ENCODE results near the gene TSPEAR. TPM values are rescaled to one million over a fixed set of nuclear protein-coding genes. Genes with fewer than 3 reads are reported as not detected.
"Not testable (repeated sequence)": the region's sequence is repeated elsewhere in the genome, so short reads cannot be mapped to it uniquely, and the experiment has no call there.

The TSPEAR gene
- total RNA-seq, 1 donor: not detected

DNA sequence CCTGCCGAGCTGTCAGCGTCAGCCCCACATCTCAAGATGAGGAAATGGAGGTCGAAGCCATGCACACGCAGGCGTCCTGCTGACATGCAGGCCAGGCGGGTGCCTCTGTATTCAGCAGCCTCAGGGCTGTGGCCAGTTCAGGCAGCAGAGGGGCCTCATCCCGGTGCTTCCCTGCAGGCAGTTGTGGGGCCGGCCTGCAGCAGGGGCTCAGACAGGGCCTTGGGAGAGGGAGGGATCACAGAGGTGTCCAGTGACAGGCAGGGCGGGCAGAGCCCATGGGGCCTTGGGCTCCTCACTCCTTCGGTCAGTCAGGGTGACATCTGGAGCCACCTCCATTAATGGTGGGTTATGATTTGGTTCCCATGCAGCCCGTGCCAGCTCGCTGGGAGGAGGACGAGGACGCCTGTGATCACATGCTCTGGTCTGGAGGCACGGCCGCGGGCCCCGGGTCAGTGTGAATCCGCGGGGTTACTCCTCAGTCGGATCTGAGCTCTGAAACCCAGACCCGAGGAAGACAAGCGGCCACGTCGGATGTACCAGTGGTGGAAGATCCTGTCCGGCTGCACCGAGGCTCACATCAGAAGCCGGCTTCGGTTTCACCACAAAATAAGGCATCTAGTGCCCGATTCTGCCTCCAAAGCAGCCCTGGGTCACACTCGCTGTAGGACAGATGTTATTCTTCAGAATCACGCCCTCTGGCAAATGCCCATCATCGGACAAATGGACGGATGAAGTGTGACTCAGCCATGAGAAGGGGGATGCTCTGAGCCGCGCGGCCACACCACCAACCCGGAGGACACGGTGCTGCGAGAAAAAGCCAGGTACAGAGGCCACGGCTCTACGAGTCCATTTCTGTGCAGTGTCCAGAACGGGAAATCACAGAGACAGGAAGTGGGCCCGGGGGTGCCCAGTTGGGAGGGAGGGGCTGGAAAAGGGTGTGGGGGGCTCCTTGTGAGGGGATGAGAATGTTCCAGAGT, 204.8 kb downstream of the TSPEAR start:
- Histone ChIP-seq H3K27me3 (ENCODE audit: insufficient read depth, low read length) (peaks cover 3% of the 10 kb centered on the region), H3K9me3 (ENCODE audit: low read depth, low read length) (no peaks in the 10 kb centered on the region), H3K27ac (ENCODE audit: low read depth, low read length) (no peak overlapping the region), H3K79me2 (ENCODE audit: insufficient read depth, low read length) (no peaks in the 10 kb centered on the region), H4K20me1 (ENCODE audit: insufficient read depth, low read length) (no peaks in the 10 kb centered on the region), H3K4me2 (ENCODE audit: insufficient read depth, low read length) (no peak overlapping the region), H3K36me3 (ENCODE audit: insufficient read depth, low read length) (no peaks in the 10 kb centered on the region), H3K4me3 (ENCODE audit: insufficient read depth, low read length) (no peak overlapping the region), H2AFZ (ENCODE audit: low read length) (no peak overlapping the region), H3K4me1 (ENCODE audit: insufficient read depth, low read length) (no peaks in the 10 kb centered on the region)
- TF ChIP-seq, protein P1, sequence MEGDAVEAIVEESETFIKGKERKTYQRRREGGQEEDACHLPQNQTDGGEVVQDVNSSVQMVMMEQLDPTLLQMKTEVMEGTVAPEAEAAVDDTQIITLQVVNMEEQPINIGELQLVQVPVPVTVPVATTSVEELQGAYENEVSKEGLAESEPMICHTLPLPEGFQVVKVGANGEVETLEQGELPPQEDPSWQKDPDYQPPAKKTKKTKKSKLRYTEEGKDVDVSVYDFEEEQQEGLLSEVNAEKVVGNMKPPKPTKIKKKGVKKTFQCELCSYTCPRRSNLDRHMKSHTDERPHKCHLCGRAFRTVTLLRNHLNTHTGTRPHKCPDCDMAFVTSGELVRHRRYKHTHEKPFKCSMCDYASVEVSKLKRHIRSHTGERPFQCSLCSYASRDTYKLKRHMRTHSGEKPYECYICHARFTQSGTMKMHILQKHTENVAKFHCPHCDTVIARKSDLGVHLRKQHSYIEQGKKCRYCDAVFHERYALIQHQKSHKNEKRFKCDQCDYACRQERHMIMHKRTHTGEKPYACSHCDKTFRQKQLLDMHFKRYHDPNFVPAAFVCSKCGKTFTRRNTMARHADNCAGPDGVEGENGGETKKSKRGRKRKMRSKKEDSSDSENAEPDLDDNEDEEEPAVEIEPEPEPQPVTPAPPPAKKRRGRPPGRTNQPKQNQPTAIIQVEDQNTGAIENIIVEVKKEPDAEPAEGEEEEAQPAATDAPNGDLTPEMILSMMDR (IDR thresholded peaks at IDR 0.05; ENCODE audit: extremely low read depth, low read depth, low read length): no peak
- DNase-seq (ENCODE audit: insufficient read length, low spot score, missing footprints): no peak

DNA sequence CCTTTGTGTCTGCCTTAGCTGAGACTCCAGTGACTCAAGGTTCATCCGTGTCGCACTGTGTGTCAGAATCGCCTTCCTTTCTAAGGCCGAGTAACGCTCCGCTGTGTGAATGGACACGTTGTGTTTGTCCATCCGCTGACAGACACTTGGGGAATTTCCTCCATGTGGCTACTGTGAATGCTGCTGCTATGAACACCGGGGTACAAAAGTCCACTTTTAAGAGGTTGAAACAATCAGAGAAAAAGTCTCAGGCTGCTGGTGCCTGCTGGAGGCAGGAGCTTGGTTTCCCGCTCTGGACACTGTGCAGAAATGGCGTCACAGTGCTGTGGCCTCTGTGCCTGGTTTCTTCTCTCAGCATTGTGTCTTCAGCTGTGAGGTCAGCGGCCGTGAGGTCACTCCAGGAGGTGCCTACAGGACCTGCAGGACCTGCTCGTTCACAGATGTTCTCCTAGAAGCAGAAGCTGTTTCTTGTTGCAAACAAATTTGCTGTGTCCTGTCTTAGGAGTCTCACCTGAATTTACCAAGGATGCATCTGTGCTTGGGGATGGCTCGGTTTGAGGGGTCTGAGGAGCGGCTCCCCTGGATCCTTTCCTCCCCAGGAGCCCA, 205.6 kb downstream of the TSPEAR start:
- DNase-seq (ENCODE audit: insufficient read length, low spot score, missing footprints): no peak
- no peak overlapping the region for H3K4me3 ChIP-seq (ENCODE audit: insufficient read depth, low read length)
- H3K4me2 ChIP-seq (ENCODE audit: insufficient read depth, low read length): no peak overlapping the region
- peaks cover 3% of the 10 kb centered on the region for H3K27me3 ChIP-seq (ENCODE audit: insufficient read depth, low read length)
- H3K4me1 ChIP-seq (ENCODE audit: insufficient read depth, low read length): no peaks in the 10 kb centered on the region
- H2AFZ ChIP-seq (ENCODE audit: low read length): no peak overlapping the region
- H3K36me3 ChIP-seq (ENCODE audit: insufficient read depth, low read length): no peaks in the 10 kb centered on the region
- TF ChIP-seq, protein P1 (IDR thresholded peaks at IDR 0.05; ENCODE audit: extremely low read depth, low read depth, low read length): no peak
- no peaks in the 10 kb centered on the region for H4K20me1 ChIP-seq (ENCODE audit: insufficient read depth, low read length)
- H3K27ac ChIP-seq (ENCODE audit: low read depth, low read length): no peak overlapping the region
- H3K79me2 ChIP-seq (ENCODE audit: insufficient read depth, low read length): no peaks in the 10 kb centered on the region
- H3K9me3 ChIP-seq (ENCODE audit: low read depth, low read length): no peaks in the 10 kb centered on the region

DNA sequence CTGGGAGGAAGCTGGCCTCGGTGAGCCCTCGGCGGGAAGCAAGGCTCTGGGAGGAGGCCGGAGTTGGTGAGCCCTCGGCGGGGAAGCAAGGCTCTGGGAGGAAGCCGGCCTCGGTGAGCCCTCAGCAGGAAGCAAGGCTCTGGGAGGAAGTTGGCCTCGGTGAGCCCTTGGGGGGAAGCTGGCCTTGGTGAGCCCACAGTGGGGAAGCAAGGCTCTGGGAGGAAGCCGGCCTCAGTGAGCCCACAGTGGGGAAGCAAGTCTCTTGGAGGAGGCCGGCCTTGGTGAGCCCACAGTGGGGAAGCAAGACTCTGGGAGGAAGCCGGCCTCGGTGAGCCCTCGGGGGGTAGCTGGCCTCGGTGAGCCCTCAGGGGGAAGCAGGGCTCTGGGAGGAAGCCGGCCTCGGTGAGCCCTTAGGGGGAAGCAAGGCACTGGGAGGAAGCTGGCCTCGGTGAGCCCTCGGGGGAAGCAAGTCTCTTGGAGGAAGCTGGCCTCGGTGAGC, 207.4 kb downstream of the TSPEAR start:
- H3K4me2 ChIP-seq (ENCODE audit: insufficient read depth, low read length): no peak overlapping the region
- peaks cover 3% of the 10 kb centered on the region for H3K27me3 ChIP-seq (ENCODE audit: insufficient read depth, low read length)
- no peaks in the 10 kb centered on the region for H3K36me3 ChIP-seq (ENCODE audit: insufficient read depth, low read length)
- no peaks in the 10 kb centered on the region for H4K20me1 ChIP-seq (ENCODE audit: insufficient read depth, low read length)
- no peaks in the 10 kb centered on the region for H3K79me2 ChIP-seq (ENCODE audit: insufficient read depth, low read length)
- no peak for DNase-seq (ENCODE audit: insufficient read length, low spot score, missing footprints)
- H3K4me1 ChIP-seq (ENCODE audit: insufficient read depth, low read length): no peaks in the 10 kb centered on the region
- H3K4me3 ChIP-seq (ENCODE audit: insufficient read depth, low read length): no peak overlapping the region
- no peak overlapping the region for H3K27ac ChIP-seq (ENCODE audit: low read depth, low read length)
- no peak overlapping the region for H2AFZ ChIP-seq (ENCODE audit: low read length)
- no peaks in the 10 kb centered on the region for H3K9me3 ChIP-seq (ENCODE audit: low read depth, low read length)
- TF ChIP-seq, protein P1 (IDR thresholded peaks at IDR 0.05; ENCODE audit: extremely low read depth, low read depth, low read length): no peak

DNA sequence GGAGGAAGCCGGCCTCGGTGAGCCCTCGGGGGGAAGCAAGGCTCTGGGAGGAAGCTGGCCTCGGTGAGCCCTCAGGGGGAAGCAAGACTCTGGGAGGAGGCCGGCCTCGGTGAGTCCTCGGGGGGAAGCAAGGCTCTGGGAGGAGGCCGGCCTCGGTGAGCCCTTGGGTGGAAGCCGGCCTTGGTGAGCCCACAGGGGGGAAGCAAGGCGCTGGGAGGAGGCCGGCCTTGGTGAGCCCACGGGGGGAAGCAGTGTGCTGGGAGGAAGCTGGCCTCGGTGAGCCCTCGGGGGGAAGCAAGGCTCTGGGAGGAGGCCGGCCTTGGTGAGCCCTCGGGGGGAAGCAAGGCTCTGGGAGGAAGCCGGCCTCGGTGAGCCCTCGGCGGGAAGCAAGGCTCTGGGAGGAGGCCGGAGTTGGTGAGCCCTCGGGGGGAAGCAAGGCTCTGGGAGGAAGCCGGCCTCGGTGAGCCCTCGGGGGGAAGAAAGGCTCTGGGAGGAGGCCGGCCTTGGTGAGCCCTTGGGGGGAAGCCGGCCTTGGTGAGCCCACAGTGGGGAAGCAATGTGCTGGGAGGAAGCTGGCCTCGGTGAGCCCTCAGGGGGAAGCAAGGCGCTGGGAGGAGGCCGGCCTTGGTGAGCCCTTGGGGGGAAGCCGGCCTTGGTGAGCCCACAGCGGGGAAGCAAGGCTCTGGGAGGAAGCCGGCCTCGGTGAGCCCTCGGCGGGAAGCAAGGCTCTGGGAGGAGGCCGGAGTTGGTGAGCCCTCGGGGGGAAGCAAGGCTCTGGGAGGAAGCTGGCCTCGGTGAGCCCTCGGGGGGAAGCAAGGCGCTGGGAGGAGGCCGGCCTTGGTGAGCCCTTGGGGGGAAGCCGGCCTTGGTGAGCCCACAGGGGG, 208.1 kb downstream of the TSPEAR start:
- not testable (repeated sequence) for H3K4me3 ChIP-seq (ENCODE audit: insufficient read depth, low read length); H3K27ac ChIP-seq (ENCODE audit: low read depth, low read length); H3K9me3 ChIP-seq (ENCODE audit: low read depth, low read length); H3K4me1 ChIP-seq (ENCODE audit: insufficient read depth, low read length); H2AFZ ChIP-seq (ENCODE audit: low read length); H3K27me3 ChIP-seq (ENCODE audit: insufficient read depth, low read length); H3K79me2 ChIP-seq (ENCODE audit: insufficient read depth, low read length); H4K20me1 ChIP-seq (ENCODE audit: insufficient read depth, low read length); DNase-seq (ENCODE audit: insufficient read length, low spot score, missing footprints); H3K4me2 ChIP-seq (ENCODE audit: insufficient read depth, low read length); H3K36me3 ChIP-seq (ENCODE audit: insufficient read depth, low read length)

Measured in osteoblast (primary cell).